Measurements from ENCODE around the gene C1QL4.
"Not testable (repeated sequence)": the region's sequence is repeated elsewhere in the genome, so short reads cannot be mapped to it uniquely, and the experiment has no call there.

C1QL4 gene

GRCh38 chr12:49342914-49343731 lies 6.1 kb upstream of the C1QL4 start:
- H3K27ac Mint-ChIP-seq = peak overlapping the region; percentile 64
- peak overlapping the region; percentile 60 for H3K4me3 Mint-ChIP-seq
- peaks cover 91% of the 10 kb centered on the region for H3K27me3 Mint-ChIP-seq
- H3K36me3 Mint-ChIP-seq (ENCODE audit: low read depth) = no peaks in the 10 kb centered on the region
- no peaks in the 10 kb centered on the region for H3K9me3 Mint-ChIP-seq
- H3K4me1 Mint-ChIP-seq (ENCODE audit: low read depth) = peaks cover 44% of the 10 kb centered on the region
- peak; percentile 62 for DNase-seq

GRCh38 chr12:49342066-49342913 lies 5.3 kb upstream of the C1QL4 start:
- H3K4me3 Mint-ChIP-seq = peak overlapping the region; percentile 60
- H3K27me3 Mint-ChIP-seq = peaks cover 91% of the 10 kb centered on the region
- H3K9me3 Mint-ChIP-seq = no peaks in the 10 kb centered on the region
- H3K27ac Mint-ChIP-seq = no peak overlapping the region
- no peaks in the 10 kb centered on the region for H3K36me3 Mint-ChIP-seq (ENCODE audit: low read depth)
- peak; percentile 87 for DNase-seq
- H3K4me1 Mint-ChIP-seq (ENCODE audit: low read depth) = peaks cover 48% of the 10 kb centered on the region

GRCh38 chr12:49341777-49342065 lies 4.7 kb upstream of the C1QL4 start:
- H3K27me3 Mint-ChIP-seq = peaks cover 91% of the 10 kb centered on the region
- no peak overlapping the region for H3K27ac Mint-ChIP-seq
- H3K9me3 Mint-ChIP-seq = no peaks in the 10 kb centered on the region
- peaks cover 47% of the 10 kb centered on the region for H3K4me1 Mint-ChIP-seq (ENCODE audit: low read depth)
- H3K4me3 Mint-ChIP-seq = no peak overlapping the region
- H3K36me3 Mint-ChIP-seq (ENCODE audit: low read depth) = no peaks in the 10 kb centered on the region
- DNase-seq = no peak

- Mint-ChIP-seq H3K27ac (no peak overlapping the region), H3K27me3 (peaks cover 89% of the 10 kb centered on the region), H3K4me3 (no peak overlapping the region), H3K36me3 (ENCODE audit: low read depth) (no peaks in the 10 kb centered on the region), H3K4me1 (ENCODE audit: low read depth) (peaks cover 43% of the 10 kb centered on the region), H3K9me3 (no peaks in the 10 kb centered on the region)
- no peak for DNase-seq
Measured at GRCh38 chr12:49340971-49341776, 4.2 kb upstream of the C1QL4 start.

GRCh38 chr12:49340095-49340870 lies 3.3 kb upstream of the C1QL4 start:
- Mint-ChIP-seq H3K4me3 (no peak overlapping the region), H3K9me3 (no peaks in the 10 kb centered on the region), H3K4me1 (ENCODE audit: low read depth) (peaks cover 35% of the 10 kb centered on the region), H3K27me3 (peaks cover 86% of the 10 kb centered on the region), H3K36me3 (ENCODE audit: low read depth) (no peaks in the 10 kb centered on the region), H3K27ac (no peak overlapping the region)
- no peak for DNase-seq

GRCh38 chr12:49339464-49339861 lies 2.5 kb upstream of the C1QL4 start:
- Mint-ChIP-seq H3K36me3 (ENCODE audit: low read depth) (no peaks in the 10 kb centered on the region), H3K4me1 (ENCODE audit: low read depth) (peaks cover 33% of the 10 kb centered on the region), H3K4me3 (no peak overlapping the region), H3K27ac (no peak overlapping the region), H3K9me3 (no peaks in the 10 kb centered on the region), H3K27me3 (peaks cover 91% of the 10 kb centered on the region)
- no peak for DNase-seq

- no peak overlapping the region for H3K4me3 Mint-ChIP-seq
- H3K9me3 Mint-ChIP-seq = no peaks in the 10 kb centered on the region
- H3K4me1 Mint-ChIP-seq (ENCODE audit: low read depth) = peaks cover 29% of the 10 kb centered on the region
- no peak for DNase-seq
- H3K27ac Mint-ChIP-seq = no peak overlapping the region
- no peaks in the 10 kb centered on the region for H3K36me3 Mint-ChIP-seq (ENCODE audit: low read depth)
- H3K27me3 Mint-ChIP-seq = peaks cover 91% of the 10 kb centered on the region
Measured at GRCh38 chr12:49338830-49339463, 2.0 kb upstream of the C1QL4 start.

GRCh38 chr12:49335955-49336644 lies 888 bp downstream of the C1QL4 start:
- no peak overlapping the region for H3K4me3 Mint-ChIP-seq
- peaks cover 90% of the 10 kb centered on the region for H3K27me3 Mint-ChIP-seq
- no peak overlapping the region for H3K27ac Mint-ChIP-seq
- H3K36me3 Mint-ChIP-seq (ENCODE audit: low read depth) = peaks cover 8% of the 10 kb centered on the region
- DNase-seq = no peak
- peaks cover 18% of the 10 kb centered on the region for H3K4me1 Mint-ChIP-seq (ENCODE audit: low read depth)
- no peaks in the 10 kb centered on the region for H3K9me3 Mint-ChIP-seq

GRCh38 chr12:49335118-49335954 lies 1.7 kb downstream of the C1QL4 start:
- Mint-ChIP-seq H3K4me1 (ENCODE audit: low read depth) (peaks cover 18% of the 10 kb centered on the region), H3K9me3 (no peaks in the 10 kb centered on the region), H3K27me3 (peaks cover 87% of the 10 kb centered on the region), H3K4me3 (no peak overlapping the region), H3K36me3 (ENCODE audit: low read depth) (peaks cover 15% of the 10 kb centered on the region), H3K27ac (no peak overlapping the region)
- no peak for DNase-seq

- no peak for DNase-seq
- Mint-ChIP-seq H3K4me3 (no peak overlapping the region), H3K27me3 (peaks cover 82% of the 10 kb centered on the region), H3K27ac (no peak overlapping the region), H3K9me3 (no peaks in the 10 kb centered on the region), H3K4me1 (ENCODE audit: low read depth) (peaks cover 18% of the 10 kb centered on the region), H3K36me3 (ENCODE audit: low read depth) (peaks cover 22% of the 10 kb centered on the region)
Measured at GRCh38 chr12:49334681-49335080, 2.3 kb downstream of the C1QL4 start.

GRCh38 chr12:49334226-49334625 lies 2.8 kb downstream of the C1QL4 start:
- H3K27ac Mint-ChIP-seq = no peak overlapping the region
- no peaks in the 10 kb centered on the region for H3K9me3 Mint-ChIP-seq
- H3K4me3 Mint-ChIP-seq = no peak overlapping the region
- H3K4me1 Mint-ChIP-seq (ENCODE audit: low read depth) = peaks cover 18% of the 10 kb centered on the region
- peaks cover 77% of the 10 kb centered on the region for H3K27me3 Mint-ChIP-seq
- H3K36me3 Mint-ChIP-seq (ENCODE audit: low read depth) = peaks cover 26% of the 10 kb centered on the region
- DNase-seq = no peak

- peaks cover 18% of the 10 kb centered on the region for H3K4me1 Mint-ChIP-seq (ENCODE audit: low read depth)
- peaks cover 73% of the 10 kb centered on the region for H3K27me3 Mint-ChIP-seq
- H3K36me3 Mint-ChIP-seq (ENCODE audit: low read depth) = peaks cover 30% of the 10 kb centered on the region
- DNase-seq, H3K27ac Mint-ChIP-seq, H3K9me3 Mint-ChIP-seq, H3K4me3 Mint-ChIP-seq: not testable (repeated sequence)
Measured at GRCh38 chr12:49333778-49334177, 3.2 kb downstream of the C1QL4 start.

All from activated T-cell treated with anti-CD3 and anti-CD28 coated beads, Interleukin-2, amount 50 U/mL, for 24 hours (primary cell).